Iris pigment epithelial cell (primary cell): ENCODE measurements around the gene TEDDM1.
A peak's percentile ranks its signal among the peaks of the same experiment; 100 is the strongest.

Source experiments
- DNase-seq: peaks from one replicate; pipeline ENCODE4 v3.0.0-alpha.2; 2011; ENCODE audit warnings: low read depth

TEDDM1 gene

GRCh38 chr1:182406012-182406411 is 5.5 kb upstream of the TEDDM1 start:
- DNase-seq = no peak

- DNase-seq = no peak
These were observed 5.1 kb upstream of the TEDDM1 start for GRCh38 chr1:182405578-182405977.

DNA sequence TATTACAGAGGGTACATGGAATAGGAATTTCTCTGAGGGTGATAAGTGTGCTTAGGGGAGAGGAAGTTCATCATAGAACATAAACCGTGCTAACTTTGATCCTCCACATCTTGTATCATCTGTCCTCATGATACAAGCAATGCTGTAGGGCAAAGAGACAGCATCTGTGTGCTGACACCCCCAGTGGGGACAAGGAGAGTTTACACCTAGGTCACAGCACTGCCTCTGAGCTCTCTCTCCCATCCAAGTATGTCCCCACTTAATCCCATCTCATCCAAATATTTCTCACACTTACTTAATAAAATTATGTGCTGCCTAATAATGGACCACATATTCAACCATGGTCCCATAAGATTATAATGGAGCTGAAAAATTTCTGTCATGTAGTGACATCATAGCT is 4.3 kb upstream of the TEDDM1 start:
- DNase-seq = no peak

DNA sequence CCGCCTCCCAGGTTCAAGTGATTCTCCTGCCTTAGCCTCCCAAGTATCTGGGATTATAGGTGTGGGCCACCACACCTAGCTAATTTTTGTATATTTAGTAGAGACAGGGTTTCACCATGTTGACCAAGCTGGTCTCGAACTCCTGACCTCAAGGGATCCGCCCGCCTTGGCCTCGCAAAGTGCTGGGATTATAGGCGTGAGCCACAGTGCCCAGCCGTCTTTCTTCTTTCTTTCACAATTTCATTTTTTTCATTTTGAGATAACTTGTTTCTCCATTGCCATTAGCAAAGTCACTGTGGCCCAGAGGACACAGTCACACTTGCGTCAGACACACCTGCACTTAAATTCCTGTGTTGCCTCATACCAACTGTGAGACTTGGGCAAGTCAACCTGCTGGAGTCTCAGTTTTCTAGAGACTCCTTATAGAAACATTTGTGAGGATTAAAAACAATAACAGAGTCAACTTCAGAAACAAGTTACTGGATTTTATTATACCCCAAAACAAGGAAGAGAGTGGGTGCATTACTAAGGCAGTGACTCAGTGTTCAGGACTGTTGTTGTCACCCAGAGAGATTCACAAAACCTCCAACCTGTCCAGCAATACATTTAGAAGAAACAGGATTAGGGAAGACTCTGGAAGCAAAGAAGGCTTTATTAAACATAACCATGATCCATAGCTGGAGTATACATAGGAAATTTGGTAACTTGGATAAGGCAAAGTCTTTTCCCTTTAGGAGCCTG is 2.6 kb downstream of the TEDDM1 start:
- DNase-seq = peak; percentile 35

DNA sequence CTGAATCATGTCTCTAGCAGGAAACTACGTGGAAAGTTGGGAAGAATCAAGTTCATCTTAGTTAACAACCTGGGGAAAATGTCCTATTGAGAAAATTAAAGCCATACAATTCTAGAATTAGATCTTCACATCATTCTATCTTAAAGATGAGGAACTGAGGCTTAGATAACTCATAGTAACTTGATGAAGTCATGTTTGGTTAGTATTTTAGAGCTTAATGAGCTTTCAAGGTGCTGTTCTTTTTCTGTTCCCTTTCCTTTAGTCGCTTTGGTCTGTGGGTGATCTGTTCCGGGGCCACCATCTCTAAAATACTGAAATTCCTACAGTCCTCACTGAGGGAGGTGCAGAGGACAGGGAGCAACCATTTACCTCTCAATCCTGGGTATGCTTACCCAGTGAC is 4.6 kb downstream of the TEDDM1 start:
- no peak for DNase-seq

- DNase-seq = no peak
These were observed 6.3 kb downstream of the TEDDM1 start for GRCh38 chr1:182394055-182394775.

- peak; percentile 17 for DNase-seq
These were observed 8.1 kb downstream of the TEDDM1 start for GRCh38 chr1:182392050-182393028.

GRCh38 chr1:182391362-182392049 is 9.0 kb downstream of the TEDDM1 start, which contains the start of gene GLUL:
Gene GLUL (minus strand): TSS chr1:182391790. CDS start chr1:182388737, 3,053 bp downstream.
- DNase-seq = peak; percentile 91

GRCh38 chr1:182391028-182391361 is 9.5 kb downstream of the TEDDM1 start:
- no peak for DNase-seq

- peak; percentile 14 for DNase-seq
These were observed 10.8 kb downstream of the TEDDM1 start for GRCh38 chr1:182389619-182390047.

GRCh38 chr1:182388392-182389134 is 11.9 kb downstream of the TEDDM1 start:
- DNase-seq = peak; percentile 8

- no peak for DNase-seq
These were observed 12.9 kb downstream of the TEDDM1 start for GRCh38 chr1:182387566-182387965.

GRCh38 chr1:182386980-182387379 is 13.5 kb downstream of the TEDDM1 start:
- DNase-seq = no peak

DNA sequence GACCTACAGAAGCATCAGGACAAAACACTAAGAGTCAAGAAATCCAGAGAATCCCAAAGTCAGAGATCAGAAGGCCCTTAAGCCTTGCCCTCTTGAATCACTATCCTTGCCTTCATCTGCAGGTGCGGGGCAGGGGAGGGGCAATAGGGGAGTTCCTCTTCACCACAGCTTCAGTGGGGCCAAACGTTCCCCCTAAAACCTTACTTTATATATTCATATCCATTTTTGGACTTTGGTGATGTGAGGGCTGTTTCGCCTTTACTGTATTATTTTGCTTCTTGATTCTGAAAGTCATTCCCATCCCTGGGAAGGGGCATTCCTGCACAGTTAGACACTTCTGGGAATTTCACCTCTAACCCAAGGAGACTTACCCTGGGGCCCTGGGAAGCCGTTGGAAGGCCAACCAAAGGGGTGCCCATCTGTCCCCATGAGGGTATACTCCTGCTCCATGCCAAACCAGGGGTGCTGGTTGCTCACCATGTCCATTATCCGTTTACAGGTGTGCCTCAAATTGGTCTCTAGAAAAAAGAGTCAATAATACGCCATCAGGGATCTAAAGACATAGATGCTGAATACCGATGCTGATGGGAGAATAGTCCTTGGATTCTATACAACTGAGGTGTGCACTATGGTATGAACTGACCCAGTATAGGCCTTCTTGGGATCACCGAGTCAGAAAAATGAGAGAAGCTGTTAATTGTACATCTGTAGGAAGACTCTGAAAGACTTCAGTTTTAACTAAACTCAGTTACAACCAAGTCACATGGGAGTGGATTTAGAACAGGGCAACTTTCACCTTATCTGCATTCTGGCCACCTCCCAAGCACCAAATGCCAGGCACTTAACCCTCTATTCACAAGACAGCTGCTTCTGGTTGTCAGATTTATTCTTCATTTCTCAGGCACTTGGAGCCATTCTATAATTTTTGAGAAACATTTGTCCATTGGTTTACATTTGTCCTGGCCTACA is 14.3 kb downstream of the TEDDM1 start:
- no peak for DNase-seq

- no peak for DNase-seq
These were observed 16.0 kb downstream of the TEDDM1 start for GRCh38 chr1:182384387-182384960.

DNA sequence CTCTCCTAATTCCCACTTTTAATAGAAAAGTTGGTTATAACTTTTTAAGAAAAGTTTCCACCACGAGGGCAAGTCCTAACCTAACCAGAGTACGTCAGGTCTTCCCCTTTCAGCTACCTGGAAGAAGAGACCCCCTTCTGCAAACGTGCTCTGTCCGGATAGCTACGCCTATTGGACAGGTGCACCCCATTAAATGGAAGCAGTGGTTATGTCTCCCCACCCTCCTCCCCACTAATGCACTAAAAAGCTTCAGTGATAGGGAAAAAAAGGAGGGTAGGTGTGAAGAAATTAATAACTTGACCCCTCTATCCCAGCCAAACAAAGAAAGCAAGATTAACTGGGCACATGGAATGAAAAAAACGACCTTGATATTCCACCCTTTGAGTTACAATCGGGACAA is 16.5 kb downstream of the TEDDM1 start:
- no peak for DNase-seq

DNA sequence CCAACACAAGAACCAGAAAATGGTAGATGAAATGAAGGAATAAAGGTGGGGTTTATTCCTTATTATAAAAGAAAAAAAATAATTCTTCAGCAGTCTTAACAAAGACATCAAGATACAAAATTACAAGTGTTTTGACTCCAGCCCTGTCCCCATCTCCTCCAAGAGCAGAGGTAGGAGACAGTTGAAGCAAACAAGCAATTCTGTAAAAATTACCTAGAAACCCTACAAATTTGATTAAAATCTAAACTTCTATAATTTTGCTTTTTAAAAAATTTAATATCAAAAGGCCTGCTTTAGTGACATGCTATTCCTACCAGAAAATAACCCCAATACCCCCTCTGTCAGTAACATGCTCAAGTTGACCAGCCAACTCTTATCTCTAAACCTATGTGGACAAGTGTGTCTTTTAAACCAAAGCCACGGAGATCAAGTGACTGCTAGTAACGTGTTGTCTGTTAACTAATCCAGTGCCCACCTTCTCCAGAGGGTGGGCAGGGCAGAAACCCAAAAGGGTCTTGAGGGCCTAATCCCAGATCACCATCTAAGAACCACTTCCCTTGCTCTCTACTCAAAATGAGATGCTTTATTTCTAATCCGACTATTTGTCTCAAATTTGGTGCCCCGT is 17.3 kb downstream of the TEDDM1 start:
- DNase-seq = no peak

GRCh38 chr1:182381962-182382819 is 18.3 kb downstream of the TEDDM1 start:
- no peak for DNase-seq
